ENCODE data around the gene FBXL17.

The FBXL17 gene

DNA sequence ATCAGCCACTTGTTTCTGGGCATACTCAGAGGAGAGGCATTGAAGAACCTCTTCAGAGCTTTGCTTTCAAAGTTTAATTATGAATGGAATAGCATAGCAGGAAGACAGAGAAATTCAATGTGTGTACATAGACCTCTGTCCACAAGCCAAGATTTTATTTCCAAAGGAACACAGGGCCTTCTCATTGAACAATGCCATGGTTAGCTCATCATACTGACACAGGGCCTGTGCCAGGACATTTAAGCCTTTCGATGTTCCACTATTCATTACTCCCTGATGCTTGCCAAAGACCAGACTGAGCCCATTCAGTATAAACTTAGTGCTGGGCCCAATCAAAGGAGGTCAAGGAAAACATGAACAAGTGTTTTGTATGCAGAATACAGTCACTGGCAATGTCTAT lies 280.8 kb downstream of the FBXL17 start:
- no peak overlapping the region for H3K4me2 ChIP-seq (ENCODE audit: low read depth, low read length, poor library complexity, severe bottlenecking)
- no peak overlapping the region for H2AFZ ChIP-seq (ENCODE audit: low read length)
- no peak overlapping the region for H3K9ac ChIP-seq (ENCODE audit: low read depth, low read length, poor library complexity, severe bottlenecking)
- H3K9me3 ChIP-seq (ENCODE audit: insufficient read depth, low read depth, low read length): no peaks in the 10 kb centered on the region
- no peaks in the 10 kb centered on the region for H3K9me2 ChIP-seq (replicated peaks; ENCODE audit: low read depth, low read length)
- no peaks in the 10 kb centered on the region for H3K79me2 ChIP-seq (ENCODE audit: insufficient read depth, low read length)
- no peak overlapping the region for H3K4me3 ChIP-seq (ENCODE audit: low read length, poor library complexity, severe bottlenecking)
- H3K36me3 ChIP-seq (ENCODE audit: insufficient read depth, low read length): no peaks in the 10 kb centered on the region
- no peaks in the 10 kb centered on the region for H4K20me1 ChIP-seq (ENCODE audit: insufficient read depth, low read length, poor library complexity, severe bottlenecking)
- H3K4me1 ChIP-seq (ENCODE audit: insufficient read depth, low read length, poor library complexity, severe bottlenecking): no peaks in the 10 kb centered on the region
- no peaks in the 10 kb centered on the region for H3K27me3 ChIP-seq (ENCODE audit: insufficient read depth, low read length, poor library complexity, severe bottlenecking)
- TF ChIP-seq CTCF (conservative IDR thresholded peaks at IDR 0.05; ENCODE audit: low read length) (no peak), EZH2phosphoT487 (IDR thresholded peaks at IDR 0.05; ENCODE audit: borderline replicate concordance) (no peak)
- no peaks in the 10 kb centered on the region for H3F3A ChIP-seq (ENCODE audit: low read depth)

- H3K36me3 ChIP-seq (ENCODE audit: insufficient read depth, low read length): no peaks in the 10 kb centered on the region
- no peaks in the 10 kb centered on the region for H3K9me2 ChIP-seq (replicated peaks; ENCODE audit: low read depth, low read length)
- no peaks in the 10 kb centered on the region for H3F3A ChIP-seq (ENCODE audit: low read depth)
- H3K9me3 ChIP-seq (ENCODE audit: insufficient read depth, low read depth, low read length): no peaks in the 10 kb centered on the region
- no peak overlapping the region for H3K4me3 ChIP-seq (ENCODE audit: low read length, poor library complexity, severe bottlenecking)
- no peaks in the 10 kb centered on the region for H3K79me2 ChIP-seq (ENCODE audit: insufficient read depth, low read length)
- H3K9ac ChIP-seq (ENCODE audit: low read depth, low read length, poor library complexity, severe bottlenecking): no peak overlapping the region
- no peaks in the 10 kb centered on the region for H3K27me3 ChIP-seq (ENCODE audit: insufficient read depth, low read length, poor library complexity, severe bottlenecking)
- H3K4me2 ChIP-seq (ENCODE audit: low read depth, low read length, poor library complexity, severe bottlenecking): no peak overlapping the region
- H3K4me1 ChIP-seq (ENCODE audit: insufficient read depth, low read length, poor library complexity, severe bottlenecking): no peaks in the 10 kb centered on the region
- TF ChIP-seq CTCF (conservative IDR thresholded peaks at IDR 0.05; ENCODE audit: low read length): no peak
- H2AFZ ChIP-seq (ENCODE audit: low read length): no peak overlapping the region
- no peaks in the 10 kb centered on the region for H4K20me1 ChIP-seq (ENCODE audit: insufficient read depth, low read length, poor library complexity, severe bottlenecking)
Observed at GRCh38 chr5:108094800-108095199, 287.1 kb downstream of the FBXL17 start.

DNA sequence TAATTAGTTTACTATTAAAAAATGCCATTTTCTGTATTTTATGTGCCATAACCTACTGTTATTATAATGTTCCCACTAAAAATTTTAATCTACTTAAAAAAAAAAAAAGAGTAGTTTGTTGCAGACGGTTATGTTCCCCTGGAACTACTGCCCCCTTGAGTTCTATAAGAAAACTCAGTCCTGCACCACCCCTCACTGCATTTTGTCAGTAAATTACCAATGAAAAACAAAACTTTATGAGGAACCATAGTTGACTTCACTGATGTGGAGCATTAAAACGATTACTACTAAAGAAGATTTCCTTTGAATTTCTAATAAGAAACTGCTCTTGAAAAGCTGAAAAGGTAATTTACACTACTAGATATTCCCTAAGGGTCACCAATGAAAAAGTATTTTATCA lies 288.7 kb downstream of the FBXL17 start:
- no peaks in the 10 kb centered on the region for H3K9me2 ChIP-seq (replicated peaks; ENCODE audit: low read depth, low read length)
- H3K36me3 ChIP-seq (ENCODE audit: insufficient read depth, low read length): no peaks in the 10 kb centered on the region
- H3K79me2 ChIP-seq (ENCODE audit: insufficient read depth, low read length): no peaks in the 10 kb centered on the region
- H4K20me1 ChIP-seq (ENCODE audit: insufficient read depth, low read length, poor library complexity, severe bottlenecking): no peaks in the 10 kb centered on the region
- no peak overlapping the region for H2AFZ ChIP-seq (ENCODE audit: low read length)
- TF ChIP-seq EZH2phosphoT487 (IDR thresholded peaks at IDR 0.05; ENCODE audit: borderline replicate concordance): no peak
- peak; percentile 56 for TF ChIP-seq CTCF (conservative IDR thresholded peaks at IDR 0.05; ENCODE audit: low read length)
- H3K9ac ChIP-seq (ENCODE audit: low read depth, low read length, poor library complexity, severe bottlenecking): no peak overlapping the region
- H3K4me1 ChIP-seq (ENCODE audit: insufficient read depth, low read length, poor library complexity, severe bottlenecking): no peaks in the 10 kb centered on the region
- H3K4me3 ChIP-seq (ENCODE audit: low read length, poor library complexity, severe bottlenecking): no peak overlapping the region
- H3K27me3 ChIP-seq (ENCODE audit: insufficient read depth, low read length, poor library complexity, severe bottlenecking): no peaks in the 10 kb centered on the region
- no peaks in the 10 kb centered on the region for H3K9me3 ChIP-seq (ENCODE audit: insufficient read depth, low read depth, low read length)
- no peaks in the 10 kb centered on the region for H3F3A ChIP-seq (ENCODE audit: low read depth)
- H3K4me2 ChIP-seq (ENCODE audit: low read depth, low read length, poor library complexity, severe bottlenecking): no peak overlapping the region
